Neuronal stem cell (in vitro differentiated cells): ENCODE data around the gene EPHA4.

ENCODE experiments used
- DNase-seq: peaks from one replicate; pipeline ENCODE4 v3.0.0-alpha.2; 2013; ENCODE audit warnings: low spot score
- H2AFZ ChIP-seq: one replicate; pipeline ENCODE4 v1.6.1; 2013; ENCODE audit warnings: mild to moderate bottlenecking, low read length, inconsistent platforms
- H2AK5ac ChIP-seq: 2 replicates; pipeline ENCODE4 v1.6.1; 2013; ENCODE audit warnings: low read depth, mild to moderate bottlenecking, inconsistent platforms, low read length, moderate library complexity, mixed read lengths
- H2BK120ac ChIP-seq: 2 replicates; pipeline ENCODE4 v1.6.1; 2013; ENCODE audit warnings: low read depth, mild to moderate bottlenecking, inconsistent platforms, low read length, moderate library complexity, mixed read lengths
- H2BK12ac ChIP-seq: one replicate; pipeline ENCODE4 v1.6.1; 2013; ENCODE audit warnings: low read length, inconsistent platforms
- H2BK15ac ChIP-seq: 2 replicates; pipeline ENCODE4 v1.6.1; 2013; ENCODE audit warnings: mild to moderate bottlenecking, low read length, inconsistent platforms, mixed read lengths
- H2BK5ac ChIP-seq: one replicate; pipeline ENCODE4 v1.6.1; 2013; ENCODE audit warnings: inconsistent platforms, mild to moderate bottlenecking, low read length, moderate library complexity
- H3K14ac ChIP-seq: one replicate; pipeline ENCODE4 v1.6.1; 2013; ENCODE audit warnings: low read length, inconsistent platforms
- H3K18ac ChIP-seq: 2 replicates; pipeline ENCODE4 v1.6.1; 2013; ENCODE audit warnings: low read length, inconsistent platforms
- H3K23ac ChIP-seq: 2 replicates; pipeline ENCODE4 v1.6.1; 2013; ENCODE audit warnings: low read depth, mild to moderate bottlenecking, mixed read lengths, low read length, inconsistent platforms; ENCODE audit not compliant: poor library complexity
- H3K27ac ChIP-seq: replicated peaks from 3 replicates; pipeline ENCODE4 v1.5.1; 2013; ENCODE audit warnings: low read length, inconsistent platforms
- H3K27me3 ChIP-seq, 3 experiments: 2 replicates each; pipeline ENCODE4 v1.6.1; 2013; ENCODE audit warnings: low read length in 3 of 3, mild to moderate bottlenecking in 2 of 3, inconsistent platforms in 1 of 3, low read depth in 1 of 3, mixed read lengths in 1 of 3, moderate library complexity in 1 of 3; ENCODE audit not compliant: control insufficient read depth in 3 of 3, insufficient read depth in 3 of 3
- H3K36me3 ChIP-seq, 2 donors: replicated peaks in 1 of 2; 2 replicates each; pipeline ENCODE4 v1.6.1; 2013; ENCODE audit warnings: low read length in 2 of 2; ENCODE audit not compliant: control insufficient read depth in 2 of 2, insufficient read depth in 2 of 2
- H3K4ac ChIP-seq: 2 replicates; pipeline ENCODE4 v1.6.1; 2013; ENCODE audit warnings: inconsistent platforms, mild to moderate bottlenecking, low read length, moderate library complexity
- H3K4me1 ChIP-seq, 2 donors: 1 replicate in 1 of 2; 2 replicates in 1 of 2; pipeline ENCODE4 v1.6.1; 2013; ENCODE audit warnings: low read length in 2 of 2, low read depth in 1 of 2; ENCODE audit not compliant: control insufficient read depth in 2 of 2, insufficient read depth in 1 of 2
- H3K4me2 ChIP-seq: one replicate; pipeline ENCODE4 v1.6.1; 2013; ENCODE audit warnings: mild to moderate bottlenecking, low read length, inconsistent platforms; ENCODE audit not compliant: insufficient read depth, poor library complexity, severe bottlenecking
- H3K4me3 ChIP-seq, 2 donors: 2 replicates each; pipeline ENCODE4 v1.5.1; 2013; ENCODE audit warnings: low read length in 2 of 2, mild to moderate bottlenecking in 2 of 2, inconsistent platforms in 1 of 2, moderate library complexity in 1 of 2
- H3K79me1 ChIP-seq: one replicate; pipeline ENCODE4 v1.6.1; 2013; ENCODE audit warnings: low read depth, mild to moderate bottlenecking, inconsistent platforms, low read length, moderate library complexity
- H3K9ac ChIP-seq: one replicate; pipeline ENCODE4 v1.6.1; 2013; ENCODE audit warnings: mild to moderate bottlenecking, low read depth, low read length, inconsistent platforms; ENCODE audit not compliant: poor library complexity
- H3K9me3 ChIP-seq, 2 donors: replicated peaks in 1 of 2; 2 replicates each; pipeline versions ENCODE3 to v1.6.1; 2013; ENCODE audit warnings: low read length in 2 of 2, mild to moderate bottlenecking in 2 of 2, inconsistent platforms in 1 of 2, low read depth in 1 of 2, mixed read lengths in 1 of 2, moderate library complexity in 1 of 2; ENCODE audit not compliant: control insufficient read depth in 2 of 2, insufficient read depth in 1 of 2
- H4K8ac ChIP-seq: one replicate; pipeline ENCODE4 v1.6.1; 2013; ENCODE audit warnings: low read depth, mild to moderate bottlenecking, inconsistent platforms, low read length, moderate library complexity
- H4K91ac ChIP-seq: one replicate; pipeline ENCODE4 v1.6.1; 2013; ENCODE audit warnings: low read length, low read depth, mild to moderate bottlenecking, inconsistent platforms; ENCODE audit not compliant: poor library complexity
- WGBS, 2 donors: extraction: QIAGEN DNeasy Blood & Tissue Kit; methylation state at CpG; one replicate each; pipeline ENCODE4 v1.1.7; 2013; ENCODE audit warnings: missing lambda C conversion rate in 2 of 2, mixed read lengths in 1 of 2; ENCODE audit not compliant: insufficient read length in 2 of 2, insufficient replicate concordance in 1 of 2; ENCODE audit errors: extremely low coverage in 2 of 2; 5-methylcytosine and 5-hydroxymethylcytosine counted together

Gene EPHA4

GRCh38 chr2:221504905-221505304 lies 67.2 kb downstream of the EPHA4 start:
- Histone ChIP-seq H2BK120ac (no peak overlapping the region), H3K9ac (no peak overlapping the region), H4K91ac (no peak overlapping the region), H3K4me3 (no peak overlapping the region), H3K4me1 (peaks cover 15 to 19% of the 10 kb centered on the region in 2 donors), H2BK5ac (no peak overlapping the region), H3K79me1 (no peaks in the 10 kb centered on the region), H3K9me3 (no peaks in the 10 kb centered on the region), H3K4me2 (no peak overlapping the region), H2AK5ac (no peak overlapping the region), H2AFZ (no peak overlapping the region), H3K23ac (no peak overlapping the region), H3K14ac (no peak overlapping the region), H3K27ac (no peak overlapping the region), H3K18ac (no peak overlapping the region), H4K8ac (no peak overlapping the region), H2BK15ac (no peak overlapping the region), H3K4ac (no peak overlapping the region), H2BK12ac (no peak overlapping the region), H3K27me3 (no peaks in the 10 kb centered on the region), H3K36me3 (peaks cover 0 to 4% of the 10 kb centered on the region in 2 donors)
- WGBS, 2 donors: no CpG with 5 or more reads among the region's 1 CpG
- no peak for DNase-seq

GRCh38 chr2:221503965-221504364 lies 68.1 kb downstream of the EPHA4 start:
- Histone ChIP-seq H3K79me1 (no peaks in the 10 kb centered on the region), H3K9ac (no peak overlapping the region), H3K23ac (no peak overlapping the region), H3K27me3 (no peaks in the 10 kb centered on the region), H3K9me3 (no peaks in the 10 kb centered on the region), H2BK12ac (no peak overlapping the region), H3K18ac (no peak overlapping the region), H3K14ac (no peak overlapping the region), H4K8ac (no peak overlapping the region), H3K27ac (no peak overlapping the region), H3K4me2 (no peak overlapping the region), H3K4me1 (peaks cover 15 to 19% of the 10 kb centered on the region in 2 donors), H2AFZ (peak overlapping the region; percentile 17), H2BK5ac (no peak overlapping the region), H4K91ac (no peak overlapping the region), H2AK5ac (no peak overlapping the region), H3K4me3 (no peak overlapping the region), H2BK120ac (no peak overlapping the region), H2BK15ac (no peak overlapping the region), H3K4ac (no peak overlapping the region), H3K36me3 (peaks cover 0 to 4% of the 10 kb centered on the region in 2 donors)
- no CpG with 5 or more reads among the region's 2 CpGs for WGBS, 2 donors
- DNase-seq: no peak

GRCh38 chr2:221502270-221503010 lies 69.7 kb downstream of the EPHA4 start:
- H4K91ac ChIP-seq: no peak overlapping the region
- no peak overlapping the region for H2BK120ac ChIP-seq
- H3K9me3 ChIP-seq: no peaks in the 10 kb centered on the region
- no peak overlapping the region for H3K9ac ChIP-seq
- H3K79me1 ChIP-seq: no peaks in the 10 kb centered on the region
- H3K27me3 ChIP-seq: no peaks in the 10 kb centered on the region
- no peak overlapping the region for H3K18ac ChIP-seq
- H2BK15ac ChIP-seq: no peak overlapping the region
- no peak for DNase-seq
- peak overlapping the region; percentile 32 for H2AFZ ChIP-seq
- no peak overlapping the region for H3K4me3 ChIP-seq
- H3K36me3 ChIP-seq: peaks cover 0 to 4% of the 10 kb centered on the region in 2 donors
- no CpG with 5 or more reads among the region's 8 CpGs for WGBS, 2 donors
- no peak overlapping the region for H2AK5ac ChIP-seq
- no peak overlapping the region for H4K8ac ChIP-seq
- no peak overlapping the region for H3K4me2 ChIP-seq
- H2BK12ac ChIP-seq: no peak overlapping the region
- H3K14ac ChIP-seq: no peak overlapping the region
- H3K4me1 ChIP-seq: peaks cover 15 to 19% of the 10 kb centered on the region in 2 donors
- peak overlapping the region; percentile 20 for H3K27ac ChIP-seq
- H3K4ac ChIP-seq: no peak overlapping the region
- no peak overlapping the region for H3K23ac ChIP-seq
- H2BK5ac ChIP-seq: no peak overlapping the region

GRCh38 chr2:221501883-221502269 lies 70.2 kb downstream of the EPHA4 start:
- no CpG with 5 or more reads among the region's 4 CpGs for WGBS, 2 donors

More at GRCh38 chr2:221501883-221502269, 70.2 kb downstream of the EPHA4 start:
- Histone ChIP-seq H3K14ac (no peak overlapping the region), H2AFZ (no peak overlapping the region), H3K9ac (no peak overlapping the region), H4K91ac (no peak overlapping the region), H3K4me3 (no peak overlapping the region), H3K27me3 (no peaks in the 10 kb centered on the region), H3K23ac (no peak overlapping the region), H2BK12ac (no peak overlapping the region), H2BK5ac (no peak overlapping the region), H3K4ac (no peak overlapping the region), H3K18ac (no peak overlapping the region), H3K4me2 (no peak overlapping the region), H2AK5ac (no peak overlapping the region), H2BK120ac (no peak overlapping the region), H3K4me1 (peaks cover 15 to 19% of the 10 kb centered on the region in 2 donors), H2BK15ac (no peak overlapping the region), H3K36me3 (peaks cover 0 to 7% of the 10 kb centered on the region in 2 donors), H3K27ac (peak overlapping the region; percentile 20), H3K79me1 (no peaks in the 10 kb centered on the region), H3K9me3 (no peaks in the 10 kb centered on the region), H4K8ac (no peak overlapping the region)
- DNase-seq: no peak
